Activated CD8-positive, alpha-beta T cell treated with anti-CD3 and anti-CD28 coated beads for 36 hours (primary cell): Measurements from ENCODE around the gene TAOK1. TPM values are rescaled to one million over a fixed set of nuclear protein-coding genes. Genes with fewer than 3 reads are reported as not detected.

Experiments used
- ATAC-seq: fragments of 200-7000 bp; cut with Tn5 transposase; one replicate; pipeline ENCODE4 v1.10.0; 2021; ENCODE audit warnings: mild to moderate bottlenecking, moderate library complexity
- CTCF ChIA-PET: fragments of 350-600 bp; sonication (Branson Sonifier 250); formaldehyde crosslinking; loops from one replicate; lab custom pipeline; 2021; ENCODE audit warnings: antibody characterized with exemption; lab: Charles Lee
- POLR2A ChIA-PET: fragments of 350-600 bp; sonication (Branson Sonifier 250); formaldehyde crosslinking; loops from one replicate; lab custom pipeline; 2021; ENCODE audit warnings: antibody characterized with exemption; lab: Charles Lee
- DNase-seq: peaks from one replicate; pipeline ENCODE4 v3.0.0-alpha.2; 2020
- H3K27ac Mint-ChIP-seq: one replicate; pipeline ENCODE4 v1.8.0; 2021; ENCODE audit warnings: mild to moderate bottlenecking, mixed read lengths
- H3K27me3 Mint-ChIP-seq: one replicate; pipeline ENCODE4 v1.8.0; 2021; ENCODE audit warnings: mixed read lengths
- H3K36me3 Mint-ChIP-seq: one replicate; pipeline ENCODE4 v1.8.0; 2021; ENCODE audit warnings: low read depth, mixed read lengths
- H3K4me1 Mint-ChIP-seq: one replicate; pipeline ENCODE4 v1.8.0; 2021; ENCODE audit warnings: low read depth, mixed read lengths
- H3K4me3 Mint-ChIP-seq: one replicate; pipeline ENCODE4 v1.8.0; 2021; ENCODE audit warnings: mild to moderate bottlenecking, moderate library complexity, mixed read lengths
- H3K9me3 Mint-ChIP-seq: one replicate; pipeline ENCODE4 v1.8.0; 2021; ENCODE audit warnings: mixed read lengths
- intact Hi-C: fragments of 100-400 bp; cut with micrococcal nuclease; formaldehyde crosslinking; loops from one replicate; pipeline ENCODE4 v1.10.0; 2022
- total RNA-seq, 2 experiments: library from RNA; stranded (reverse); gene quantifications; one replicate each; pipeline ENCODE4 v1.2.3, GENCODE V29; 2021
- TF ChIP-seq, protein P1 (sequence below): fragments of 200-600 bp; IDR thresholded peaks from one replicate; pipeline ENCODE4 v1.8.0; 2022; ENCODE audit warnings: antibody characterized with exemption, mild to moderate bottlenecking

TAOK1 gene
- total RNA-seq, 2 experiments from 2014 or later, result 33.5 to 34.6 TPM

DNA sequence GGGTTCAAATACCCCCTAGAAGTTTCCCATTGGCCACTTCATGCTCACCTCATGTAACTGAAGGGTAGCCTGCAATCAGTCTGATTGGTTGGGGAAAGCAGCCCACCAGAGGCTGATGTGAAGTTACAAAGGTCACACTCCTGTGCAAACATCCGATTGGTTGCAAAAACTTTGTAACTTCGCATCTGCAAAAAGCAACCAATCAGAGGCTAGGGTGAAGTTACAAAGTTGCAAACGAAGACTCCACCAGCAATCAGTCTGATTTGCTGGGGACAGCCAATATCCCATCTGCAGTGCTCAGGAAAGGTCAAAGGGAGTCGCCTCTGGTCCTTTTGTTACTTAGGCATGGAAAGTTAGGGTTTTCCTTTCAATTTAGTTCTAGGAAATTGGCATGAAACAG, 40.1 kb downstream of the TAOK1 start:
- no peaks in the 10 kb centered on the region for H3K27me3 Mint-ChIP-seq
- no peak overlapping the region for H3K27ac Mint-ChIP-seq
- ATAC-seq (no peak), DNase-seq (no peak)
- intact Hi-C loops, result no loop called here
- ChIA-PET CTCF (no interaction called here), POLR2A (interaction anchor here (1.5 kb wide), 1 partner anchor 40 kb away, joined by 4 read pairs; the partner anchor contains the start of gene TAOK1)
- H3K36me3 Mint-ChIP-seq, result peaks cover 3% of the 10 kb centered on the region
- H3K4me3 Mint-ChIP-seq, result no peak overlapping the region
- TF ChIP-seq, protein P1, sequence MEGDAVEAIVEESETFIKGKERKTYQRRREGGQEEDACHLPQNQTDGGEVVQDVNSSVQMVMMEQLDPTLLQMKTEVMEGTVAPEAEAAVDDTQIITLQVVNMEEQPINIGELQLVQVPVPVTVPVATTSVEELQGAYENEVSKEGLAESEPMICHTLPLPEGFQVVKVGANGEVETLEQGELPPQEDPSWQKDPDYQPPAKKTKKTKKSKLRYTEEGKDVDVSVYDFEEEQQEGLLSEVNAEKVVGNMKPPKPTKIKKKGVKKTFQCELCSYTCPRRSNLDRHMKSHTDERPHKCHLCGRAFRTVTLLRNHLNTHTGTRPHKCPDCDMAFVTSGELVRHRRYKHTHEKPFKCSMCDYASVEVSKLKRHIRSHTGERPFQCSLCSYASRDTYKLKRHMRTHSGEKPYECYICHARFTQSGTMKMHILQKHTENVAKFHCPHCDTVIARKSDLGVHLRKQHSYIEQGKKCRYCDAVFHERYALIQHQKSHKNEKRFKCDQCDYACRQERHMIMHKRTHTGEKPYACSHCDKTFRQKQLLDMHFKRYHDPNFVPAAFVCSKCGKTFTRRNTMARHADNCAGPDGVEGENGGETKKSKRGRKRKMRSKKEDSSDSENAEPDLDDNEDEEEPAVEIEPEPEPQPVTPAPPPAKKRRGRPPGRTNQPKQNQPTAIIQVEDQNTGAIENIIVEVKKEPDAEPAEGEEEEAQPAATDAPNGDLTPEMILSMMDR, result no peak
- H3K4me1 Mint-ChIP-seq, result peaks cover 31% of the 10 kb centered on the region
- H3K9me3 Mint-ChIP-seq, result no peaks in the 10 kb centered on the region

DNA sequence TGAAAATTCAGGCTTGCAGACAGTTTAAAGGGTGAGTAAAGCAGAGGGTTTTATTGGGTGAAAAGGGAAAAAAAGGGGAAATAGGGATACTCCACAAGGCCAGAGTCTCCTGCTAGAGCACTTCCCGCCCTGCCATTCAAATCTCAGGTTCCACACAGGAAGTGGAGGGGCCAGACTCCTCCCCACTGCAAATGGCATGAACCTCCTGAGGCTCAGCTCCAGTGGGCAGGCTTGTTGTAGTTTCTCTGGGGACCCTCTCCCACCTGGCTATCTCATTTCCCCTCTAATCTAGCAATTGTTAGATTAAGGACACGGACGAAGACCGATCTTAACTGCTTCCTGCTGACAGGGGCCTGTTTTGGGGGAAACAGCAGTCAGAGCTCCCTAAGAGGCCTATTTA, 43.4 kb downstream of the TAOK1 start:
- POLR2A ChIA-PET, result no interaction called here

DNA sequence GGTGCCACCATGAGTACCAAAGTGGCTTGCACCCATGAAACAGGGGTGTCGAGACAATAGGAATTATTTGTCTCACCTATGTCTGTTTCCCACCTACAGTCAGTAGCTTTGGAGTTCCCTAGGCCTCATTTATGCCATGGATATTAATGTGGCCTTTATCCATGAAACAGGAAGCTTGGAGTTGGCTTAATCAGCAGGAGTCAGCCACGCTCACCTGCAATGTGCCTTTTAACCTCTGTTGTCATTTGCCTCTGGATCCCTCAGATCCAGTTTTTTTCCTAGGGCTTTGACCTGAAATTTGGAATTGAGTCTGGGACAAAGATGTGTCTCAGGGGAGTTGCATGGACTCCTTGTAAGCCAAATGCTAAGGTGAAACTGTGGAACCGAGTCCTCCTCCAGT, 44.4 kb downstream of the TAOK1 start:
- H3K9me3 Mint-ChIP-seq, result no peaks in the 10 kb centered on the region
- CTCF ChIA-PET, result interaction anchor here (1.2 kb wide), 1 partner anchor 65 kb away, joined by 3 read pairs; no protein-coding TSS in a partner anchor
- H3K4me1 Mint-ChIP-seq, result peaks cover 18% of the 10 kb centered on the region
- no peak overlapping the region for H3K4me3 Mint-ChIP-seq
- intact Hi-C loops, result no loop called here
- POLR2A ChIA-PET, result no interaction called here
- H3K27ac Mint-ChIP-seq, result no peak overlapping the region
- no peak for ATAC-seq
- H3K27me3 Mint-ChIP-seq, result no peaks in the 10 kb centered on the region
- DNase-seq, result no peak
- TF ChIP-seq, protein P1, result no peak
- peaks cover 3% of the 10 kb centered on the region for H3K36me3 Mint-ChIP-seq

More for the DNA sequence above, 43.4 kb downstream of the TAOK1 start:
- Mint-ChIP-seq H3K27ac (no peak overlapping the region), H3K4me1 (peaks cover 23% of the 10 kb centered on the region), H3K27me3 (no peaks in the 10 kb centered on the region), H3K36me3 (peaks cover 3% of the 10 kb centered on the region), H3K4me3 (no peak overlapping the region), H3K9me3 (no peaks in the 10 kb centered on the region)
- DNase-seq, result no peak
- no peak for ATAC-seq
- TF ChIP-seq, protein P1, result no peak
- intact Hi-C loops, result no loop called here
- CTCF ChIA-PET, result no interaction called here

DNA sequence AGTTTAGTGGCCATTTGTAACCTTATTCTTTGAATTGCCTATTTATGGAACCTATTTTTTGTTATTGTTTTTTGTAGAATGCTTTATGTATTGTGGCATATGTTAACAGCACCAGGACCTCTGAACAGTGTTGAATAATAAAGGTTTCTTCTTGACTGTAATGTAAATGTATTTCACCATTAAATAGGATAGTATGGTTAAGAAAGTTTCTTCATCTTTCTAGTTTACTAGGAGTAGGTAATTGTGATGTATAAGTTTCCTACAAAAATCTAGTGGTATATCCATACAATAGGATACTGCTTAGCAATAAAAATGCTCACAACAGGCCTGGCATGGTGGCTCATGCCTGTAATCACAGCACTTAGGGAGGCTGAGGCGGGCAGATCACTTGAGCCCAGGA, 52.3 kb downstream of the TAOK1 start:
- ATAC-seq (no peak), DNase-seq (no peak)
- peak overlapping the region; percentile 13 for H3K27ac Mint-ChIP-seq
- TF ChIP-seq, protein P1, result no peak
- no peak overlapping the region for H3K4me3 Mint-ChIP-seq
- CTCF ChIA-PET, result interaction anchor here (1.0 kb wide), 1 partner anchor 72 kb away, joined by 3 read pairs; no protein-coding TSS in a partner anchor
- H3K27me3 Mint-ChIP-seq, result no peaks in the 10 kb centered on the region
- POLR2A ChIA-PET, result no interaction called here
- no peaks in the 10 kb centered on the region for H3K9me3 Mint-ChIP-seq
- peaks cover 5% of the 10 kb centered on the region for H3K36me3 Mint-ChIP-seq
- peaks cover 37% of the 10 kb centered on the region for H3K4me1 Mint-ChIP-seq
- intact Hi-C loops, result no loop called here

DNA sequence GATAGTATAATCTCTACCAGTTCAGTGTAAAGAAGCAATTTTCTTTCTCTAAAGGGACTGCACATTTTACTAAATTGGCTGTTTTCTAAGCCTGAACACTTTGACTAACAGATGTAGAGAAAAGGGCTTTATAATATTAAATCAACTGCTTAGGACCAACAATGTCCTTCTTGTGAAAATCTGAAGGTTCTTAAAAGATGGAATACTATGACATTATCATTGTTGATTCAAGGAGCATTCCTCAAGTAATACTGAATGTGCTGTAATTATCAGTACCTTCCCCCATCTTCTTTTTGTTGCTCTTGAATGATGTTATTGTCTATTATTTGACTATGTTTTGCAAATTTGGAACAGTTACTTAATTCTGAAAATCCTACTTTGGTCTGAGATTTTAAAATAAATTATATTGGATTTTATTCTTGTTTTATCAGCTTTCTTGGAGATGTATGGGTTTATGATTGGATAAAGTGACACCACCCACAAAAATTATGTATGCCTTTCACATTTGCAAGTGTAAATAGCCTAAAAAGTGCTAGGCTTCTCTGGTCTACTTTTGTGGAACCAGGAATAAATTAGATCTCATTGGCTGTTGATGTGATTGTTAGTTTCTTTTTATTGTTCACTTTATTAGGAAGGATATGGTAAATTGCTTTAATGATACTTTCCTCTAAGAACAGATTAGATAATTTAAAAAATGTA, 53.0 kb downstream of the TAOK1 start:
- DNase-seq, result no peak
- ChIA-PET POLR2A (no interaction called here), CTCF (no interaction called here)
- H3K9me3 Mint-ChIP-seq, result no peaks in the 10 kb centered on the region
- no peak overlapping the region for H3K27ac Mint-ChIP-seq
- H3K4me3 Mint-ChIP-seq, result no peak overlapping the region
- peaks cover 41% of the 10 kb centered on the region for H3K4me1 Mint-ChIP-seq
- intact Hi-C loops, result no loop called here
- ATAC-seq, result no peak
- TF ChIP-seq, protein P1, result no peak
- H3K27me3 Mint-ChIP-seq, result no peaks in the 10 kb centered on the region
- peaks cover 5% of the 10 kb centered on the region for H3K36me3 Mint-ChIP-seq
